ENCODE data around the gene HS3ST3B1. TPM values are rescaled to one million over a fixed set of nuclear protein-coding genes. Genes with fewer than 3 reads are reported as not detected.

Gene HS3ST3B1
- total and polyA plus RNA-seq, 8 donors = 1.9 to 6.7 (median 2.6) TPM

GRCh38 chr17:14323522-14323981 lies 22.7 kb downstream of the HS3ST3B1 start:
- Histone ChIP-seq H3K27me3 (peaks cover 0 to 8% of the 10 kb centered on the region in 2 donors), H3K27ac (no peak overlapping the region), H3K4me3 (no peak overlapping the region), H3K4me1 (peaks cover 0 to 4% of the 10 kb centered on the region in 2 donors), H3K9me3 (no peaks in the 10 kb centered on the region), H3K36me3 (no peaks in the 10 kb centered on the region)
- intact Hi-C loops (cut with DNase I) = no loop called here
- no peak for DNase-seq
- no peak for TF ChIP-seq CTCF (IDR thresholded peaks at IDR 0.05)
- no peak for ATAC-seq

GRCh38 chr17:14325618-14326167 lies 24.8 kb downstream of the HS3ST3B1 start:
- H3K27ac ChIP-seq = no peak overlapping the region
- no peak for TF ChIP-seq CTCF (IDR thresholded peaks at IDR 0.05)
- no peak for ATAC-seq
- peaks cover 0 to 8% of the 10 kb centered on the region in 2 donors for H3K4me1 ChIP-seq
- intact Hi-C loops (cut with DNase I) = no loop called here
- peaks cover 0 to 7% of the 10 kb centered on the region in 2 donors for H3K27me3 ChIP-seq
- no peak overlapping the region for H3K4me3 ChIP-seq
- DNase-seq = no peak
- H3K9me3 ChIP-seq = no peaks in the 10 kb centered on the region
- H3K36me3 ChIP-seq = no peaks in the 10 kb centered on the region

GRCh38 chr17:14329900-14330491 lies 29.1 kb downstream of the HS3ST3B1 start:
- H3K27me3 ChIP-seq = no peaks in the 10 kb centered on the region
- peaks cover 0 to 16% of the 10 kb centered on the region in 2 donors for H3K4me1 ChIP-seq
- H3K36me3 ChIP-seq = no peaks in the 10 kb centered on the region
- TF ChIP-seq CTCF (IDR thresholded peaks at IDR 0.05) = no peak
- H3K4me3 ChIP-seq = no peak overlapping the region
- intact Hi-C loops (cut with DNase I) = no loop called here
- H3K27ac ChIP-seq = no peak overlapping the region
- ATAC-seq (no peak), DNase-seq (no peak)
- no peaks in the 10 kb centered on the region for H3K9me3 ChIP-seq

- no peak for TF ChIP-seq CTCF (IDR thresholded peaks at IDR 0.05)
- ATAC-seq = no peak
- Histone ChIP-seq H3K9me3 (no peaks in the 10 kb centered on the region), H3K27ac (no peak overlapping the region), H3K27me3 (no peaks in the 10 kb centered on the region), H3K36me3 (no peaks in the 10 kb centered on the region), H3K4me3 (no peak overlapping the region), H3K4me1 (peaks cover 0 to 21% of the 10 kb centered on the region in 2 donors)
- intact Hi-C loops (cut with DNase I) = no loop called here
- peak in 1 of 4 donors; percentile 82 for DNase-seq
Observed at GRCh38 chr17:14330492-14330962, 29.6 kb downstream of the HS3ST3B1 start.

GRCh38 chr17:14331225-14331981 lies 30.5 kb downstream of the HS3ST3B1 start:
- intact Hi-C loops (cut with DNase I) = no loop called here
- ATAC-seq = no peak
- H3K27me3 ChIP-seq = no peaks in the 10 kb centered on the region

More at GRCh38 chr17:14331225-14331981, 30.5 kb downstream of the HS3ST3B1 start:
- no peaks in the 10 kb centered on the region for H3K36me3 ChIP-seq
- no peak for DNase-seq
- peaks cover 0 to 26% of the 10 kb centered on the region in 2 donors for H3K4me1 ChIP-seq
- H3K9me3 ChIP-seq = no peaks in the 10 kb centered on the region
- H3K27ac ChIP-seq = no peak overlapping the region
- no peak for TF ChIP-seq CTCF (IDR thresholded peaks at IDR 0.05)
- no peak overlapping the region for H3K4me3 ChIP-seq

All from left lung (tissue), 10 donors.